ENCODE measurements around the gene ADAMTS12.

Gene ADAMTS12

DNA sequence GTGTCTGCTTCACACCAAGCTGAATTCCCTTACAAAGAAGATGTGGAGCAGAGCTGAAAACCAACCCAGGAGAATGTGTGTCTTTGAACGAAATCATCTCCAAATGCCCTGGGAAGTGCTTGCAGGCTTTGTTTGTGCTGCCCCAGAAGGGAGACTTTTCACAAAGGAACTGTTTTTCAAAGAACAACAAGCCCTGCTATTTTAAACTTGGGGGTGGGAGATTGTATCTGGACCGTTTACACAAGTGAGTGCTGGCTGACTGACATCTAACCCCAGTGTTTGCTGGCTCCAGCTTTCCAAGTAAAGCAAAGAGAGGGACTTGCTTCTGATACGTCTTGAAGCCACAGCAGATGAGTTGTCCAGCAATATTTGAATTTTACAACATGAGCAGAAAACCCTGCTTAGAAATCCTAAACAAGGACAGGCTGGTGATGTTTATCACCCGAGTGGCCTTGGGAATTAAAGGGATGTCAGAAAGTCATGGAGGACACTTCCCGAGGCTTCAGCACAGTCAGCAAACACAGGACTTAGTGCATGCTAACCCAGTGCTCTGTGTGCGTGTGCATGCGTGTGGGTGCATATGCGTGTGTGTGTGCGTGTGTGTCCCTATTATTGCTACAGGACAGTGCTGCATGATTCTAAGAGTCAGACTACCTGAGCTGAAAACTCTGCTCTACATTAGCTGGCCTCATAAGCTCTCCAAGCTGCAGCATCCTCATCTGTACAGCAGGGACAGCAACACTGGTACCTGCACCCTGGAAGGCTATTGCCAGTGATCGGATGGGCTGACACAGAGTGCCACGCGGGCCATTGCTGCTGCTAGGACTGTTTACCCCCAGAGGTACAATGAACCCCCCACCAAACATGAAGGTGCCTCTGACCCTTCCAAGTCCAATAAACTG, 1.4 kb downstream of the ADAMTS12 start:
- no peaks in the 10 kb centered on the region for H3K79me2 ChIP-seq (ENCODE audit: low read length)
- H3K27me3 ChIP-seq (ENCODE audit: low read depth, low read length), result no peaks in the 10 kb centered on the region
- H3K36me3 ChIP-seq (replicated peaks; ENCODE audit: low read depth, low read length), result no peaks in the 10 kb centered on the region
- no peak overlapping the region for H3K27ac ChIP-seq (ENCODE audit: low read length)
- H3K9ac ChIP-seq (ENCODE audit: low read length), result no peak overlapping the region
- no peaks in the 10 kb centered on the region for H4K20me1 ChIP-seq (ENCODE audit: insufficient read depth, low read length)
- H3K9me3 ChIP-seq (ENCODE audit: insufficient read depth, low read length), result no peaks in the 10 kb centered on the region
- H2AFZ ChIP-seq (ENCODE audit: low read depth, low read length), result no peak overlapping the region
- TF ChIP-seq EZH2phosphoT487 (IDR thresholded peaks at IDR 0.05; ENCODE audit: low read depth), result no peak
- TF ChIP-seq, protein P1, sequence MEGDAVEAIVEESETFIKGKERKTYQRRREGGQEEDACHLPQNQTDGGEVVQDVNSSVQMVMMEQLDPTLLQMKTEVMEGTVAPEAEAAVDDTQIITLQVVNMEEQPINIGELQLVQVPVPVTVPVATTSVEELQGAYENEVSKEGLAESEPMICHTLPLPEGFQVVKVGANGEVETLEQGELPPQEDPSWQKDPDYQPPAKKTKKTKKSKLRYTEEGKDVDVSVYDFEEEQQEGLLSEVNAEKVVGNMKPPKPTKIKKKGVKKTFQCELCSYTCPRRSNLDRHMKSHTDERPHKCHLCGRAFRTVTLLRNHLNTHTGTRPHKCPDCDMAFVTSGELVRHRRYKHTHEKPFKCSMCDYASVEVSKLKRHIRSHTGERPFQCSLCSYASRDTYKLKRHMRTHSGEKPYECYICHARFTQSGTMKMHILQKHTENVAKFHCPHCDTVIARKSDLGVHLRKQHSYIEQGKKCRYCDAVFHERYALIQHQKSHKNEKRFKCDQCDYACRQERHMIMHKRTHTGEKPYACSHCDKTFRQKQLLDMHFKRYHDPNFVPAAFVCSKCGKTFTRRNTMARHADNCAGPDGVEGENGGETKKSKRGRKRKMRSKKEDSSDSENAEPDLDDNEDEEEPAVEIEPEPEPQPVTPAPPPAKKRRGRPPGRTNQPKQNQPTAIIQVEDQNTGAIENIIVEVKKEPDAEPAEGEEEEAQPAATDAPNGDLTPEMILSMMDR (IDR thresholded peaks at IDR 0.05; ENCODE audit: low read depth, low read length), result no peak
- H3K4me3 ChIP-seq (ENCODE audit: low read length), result no peak overlapping the region
- H3K4me2 ChIP-seq (ENCODE audit: low read length), result no peak overlapping the region
- H3K4me1 ChIP-seq (ENCODE audit: low read length), result peaks cover 6% of the 10 kb centered on the region

DNA sequence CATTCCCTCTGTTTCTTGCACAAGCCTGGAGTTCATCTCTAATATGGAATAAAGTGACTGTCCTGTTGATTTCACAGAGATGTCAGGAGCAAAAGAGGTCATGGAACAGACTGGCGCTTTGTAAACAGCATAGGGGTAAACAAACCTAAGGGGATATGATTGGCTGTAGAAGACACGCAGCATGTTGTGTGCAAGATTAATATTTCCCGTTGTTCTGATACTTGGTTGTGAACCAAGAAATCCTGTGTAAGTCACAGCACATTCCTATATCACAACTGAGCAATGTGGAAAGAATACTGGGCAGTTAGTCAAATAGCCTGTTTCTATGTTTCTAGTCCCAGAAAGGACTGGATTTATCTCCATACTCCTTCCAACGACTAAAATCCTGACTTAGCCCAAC, 3.2 kb downstream of the ADAMTS12 start:
- Histone ChIP-seq H3K4me1 (ENCODE audit: low read length) (peaks cover 6% of the 10 kb centered on the region), H4K20me1 (ENCODE audit: insufficient read depth, low read length) (no peaks in the 10 kb centered on the region), H3K27me3 (ENCODE audit: low read depth, low read length) (no peaks in the 10 kb centered on the region), H3K4me3 (ENCODE audit: low read length) (no peak overlapping the region), H3K36me3 (replicated peaks; ENCODE audit: low read depth, low read length) (no peaks in the 10 kb centered on the region), H3K27ac (ENCODE audit: low read length) (no peak overlapping the region), H2AFZ (ENCODE audit: low read depth, low read length) (no peak overlapping the region), H3K79me2 (ENCODE audit: low read length) (no peaks in the 10 kb centered on the region), H3K9me3 (ENCODE audit: insufficient read depth, low read length) (no peaks in the 10 kb centered on the region), H3K9ac (ENCODE audit: low read length) (no peak overlapping the region), H3K4me2 (ENCODE audit: low read length) (no peak overlapping the region)
- TF ChIP-seq, protein P1 (IDR thresholded peaks at IDR 0.05; ENCODE audit: low read depth, low read length), result no peak
- no peak for TF ChIP-seq EZH2phosphoT487 (IDR thresholded peaks at IDR 0.05; ENCODE audit: low read depth)

DNA sequence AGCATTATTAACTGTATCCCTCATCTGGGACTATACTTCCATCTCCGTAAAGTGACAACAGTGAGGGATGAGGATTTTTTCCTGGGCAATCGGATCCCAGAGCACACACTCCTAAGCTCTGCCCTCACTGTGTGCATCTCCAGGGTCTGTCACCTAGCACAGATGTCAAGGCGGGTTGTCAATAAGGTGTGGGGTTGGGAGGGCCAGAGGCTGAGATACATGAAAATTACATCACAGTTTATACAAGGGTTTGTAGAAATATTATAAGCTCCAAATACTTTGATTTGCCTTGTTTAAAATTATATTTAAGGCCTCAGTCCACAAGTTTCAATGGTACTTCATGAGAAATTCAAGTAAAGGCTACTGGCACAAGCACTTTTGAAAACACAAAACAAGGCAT, 4.5 kb downstream of the ADAMTS12 start:
- H3K36me3 ChIP-seq (replicated peaks; ENCODE audit: low read depth, low read length), result no peaks in the 10 kb centered on the region
- H3K4me1 ChIP-seq (ENCODE audit: low read length), result peaks cover 6% of the 10 kb centered on the region
- H3K79me2 ChIP-seq (ENCODE audit: low read length), result no peaks in the 10 kb centered on the region
- no peak overlapping the region for H3K27ac ChIP-seq (ENCODE audit: low read length)
- no peaks in the 10 kb centered on the region for H3K27me3 ChIP-seq (ENCODE audit: low read depth, low read length)
- no peak overlapping the region for H3K9ac ChIP-seq (ENCODE audit: low read length)
- H3K9me3 ChIP-seq (ENCODE audit: insufficient read depth, low read length), result no peaks in the 10 kb centered on the region
- H4K20me1 ChIP-seq (ENCODE audit: insufficient read depth, low read length), result no peaks in the 10 kb centered on the region
- H3K4me2 ChIP-seq (ENCODE audit: low read length), result no peak overlapping the region
- no peak overlapping the region for H2AFZ ChIP-seq (ENCODE audit: low read depth, low read length)
- H3K4me3 ChIP-seq (ENCODE audit: low read length), result no peak overlapping the region
- no peak for TF ChIP-seq EZH2phosphoT487 (IDR thresholded peaks at IDR 0.05; ENCODE audit: low read depth)
- TF ChIP-seq, protein P1 (IDR thresholded peaks at IDR 0.05; ENCODE audit: low read depth, low read length), result no peak

DNA sequence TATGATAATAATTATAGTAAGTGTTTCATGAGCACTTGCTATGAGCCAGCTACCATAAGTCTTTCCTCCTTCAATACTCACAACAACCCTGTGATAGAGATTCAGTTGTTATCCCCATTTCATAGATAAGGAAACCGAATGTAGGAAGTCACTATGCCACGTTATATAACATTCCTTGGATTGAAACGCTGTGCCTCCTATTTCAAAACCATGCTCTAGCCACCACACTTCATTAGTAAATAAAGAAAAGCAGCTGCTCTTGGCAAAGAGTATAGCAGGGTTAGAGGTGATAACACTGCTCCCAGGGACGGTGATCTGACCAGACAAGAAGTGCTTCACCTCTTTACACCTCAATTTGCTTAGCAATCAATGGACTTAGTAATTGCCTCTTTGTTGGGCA, 5.5 kb downstream of the ADAMTS12 start:
- H3K36me3 ChIP-seq (replicated peaks; ENCODE audit: low read depth, low read length), result no peaks in the 10 kb centered on the region
- H3K4me2 ChIP-seq (ENCODE audit: low read length), result no peak overlapping the region
- H3K9me3 ChIP-seq (ENCODE audit: insufficient read depth, low read length), result no peaks in the 10 kb centered on the region
- H3K4me1 ChIP-seq (ENCODE audit: low read length), result peaks cover 5% of the 10 kb centered on the region
- no peak overlapping the region for H3K9ac ChIP-seq (ENCODE audit: low read length)
- no peak for TF ChIP-seq EZH2phosphoT487 (IDR thresholded peaks at IDR 0.05; ENCODE audit: low read depth)
- TF ChIP-seq, protein P1 (IDR thresholded peaks at IDR 0.05; ENCODE audit: low read depth, low read length), result no peak
- H4K20me1 ChIP-seq (ENCODE audit: insufficient read depth, low read length), result no peaks in the 10 kb centered on the region
- H3K27ac ChIP-seq (ENCODE audit: low read length), result no peak overlapping the region
- H3K79me2 ChIP-seq (ENCODE audit: low read length), result no peaks in the 10 kb centered on the region
- no peaks in the 10 kb centered on the region for H3K27me3 ChIP-seq (ENCODE audit: low read depth, low read length)
- no peak overlapping the region for H3K4me3 ChIP-seq (ENCODE audit: low read length)
- H2AFZ ChIP-seq (ENCODE audit: low read depth, low read length), result no peak overlapping the region
